DOHH2 (cell line): ENCODE data around the gene TRPM2.

ENCODE experiments used
- H3F3A ChIP-seq: fragments of 200-600 bp; sonication (generic), shearing (Covaris generic); 2 replicates; pipeline ENCODE4 v1.6.0; 2016; ENCODE audit warnings: antibody characterized with exemption, mild to moderate bottlenecking; ENCODE audit not compliant: control insufficient read depth, insufficient read depth
- H3K27ac ChIP-seq: fragments of 200-600 bp; sonication (generic); 2 replicates; pipeline ENCODE4 v1.5.1; 2014; ENCODE audit warnings: low read depth, mild to moderate bottlenecking, low read length, moderate library complexity
- H3K27me3 ChIP-seq: fragments of 200-600 bp; sonication (generic); 2 replicates; pipeline ENCODE4 v1.6.1; 2014; ENCODE audit warnings: mild to moderate bottlenecking, low read length, mixed read lengths; ENCODE audit not compliant: control insufficient read depth
- H3K36me3 ChIP-seq: fragments of 200-600 bp; sonication (generic); 2 replicates; pipeline ENCODE4 v1.6.1; 2014; ENCODE audit warnings: mild to moderate bottlenecking, low read length, moderate library complexity, mixed read lengths; ENCODE audit not compliant: control insufficient read depth
- H3K4me1 ChIP-seq: fragments of 200-600 bp; sonication (generic); 2 replicates; pipeline ENCODE4 v1.6.1; 2014; ENCODE audit warnings: mild to moderate bottlenecking, low read length, mixed read lengths; ENCODE audit not compliant: control insufficient read depth
- H3K4me2 ChIP-seq: fragments of 200-600 bp; sonication (generic); 2 replicates; pipeline ENCODE4 v1.6.0; 2014; ENCODE audit warnings: mild to moderate bottlenecking, low read length, moderate library complexity
- H3K4me3 ChIP-seq: fragments of 200-600 bp; sonication (generic); 2 replicates; pipeline ENCODE4 v1.5.1; 2014; ENCODE audit warnings: mild to moderate bottlenecking, low read length, mixed read lengths
- H3K79me2 ChIP-seq: fragments of 200-600 bp; sonication (generic); 2 replicates; pipeline ENCODE4 v1.6.1; 2014; ENCODE audit warnings: mild to moderate bottlenecking, low read length, mixed read lengths; ENCODE audit not compliant: control insufficient read depth
- H3K9me2 ChIP-seq: fragments of 200-600 bp; sonication (generic); replicated peaks from 2 replicates; pipeline ENCODE4 v1.6.1; 2014; ENCODE audit warnings: mild to moderate bottlenecking, low read length, mixed read lengths; ENCODE audit not compliant: control insufficient read depth
- H3K9me3 ChIP-seq: fragments of 200-600 bp; sonication (generic); 2 replicates; pipeline ENCODE4 v1.6.1; 2014; ENCODE audit warnings: antibody characterized with exemption, low read length, mixed read lengths; ENCODE audit not compliant: control insufficient read depth, insufficient read depth
- H4K20me1 ChIP-seq: fragments of 200-600 bp; sonication (generic); 2 replicates; pipeline ENCODE4 v1.6.0; 2014; ENCODE audit warnings: low read depth, mild to moderate bottlenecking, antibody characterized with exemption, low read length, moderate library complexity; ENCODE audit not compliant: control insufficient read depth, insufficient read depth
- EZH2phosphoT487 ChIP-seq: fragments of 200-600 bp; sonication (generic); IDR thresholded peaks from 2 replicates; pipeline ENCODE4 v1.6.1; 2017; ENCODE audit warnings: borderline replicate concordance, mild to moderate bottlenecking, antibody characterized with exemption, low read length, moderate library complexity, mixed read lengths
- TF ChIP-seq, protein P1 (sequence below): fragments of 200-600 bp; sonication (generic); IDR thresholded peaks from one replicate; pipeline ENCODE4 v1.5.1; 2014; ENCODE audit warnings: antibody characterized with exemption, mild to moderate bottlenecking, low read depth, low read length; ENCODE audit not compliant: poor library complexity, severe bottlenecking

TRPM2 gene

GRCh38 chr21:44437371-44437695 lies 83.9 kb downstream of the TRPM2 start:
- Histone ChIP-seq H3K4me2 (no peak overlapping the region), H3K4me3 (no peak overlapping the region), H3K36me3 (no peaks in the 10 kb centered on the region), H3K9me2 (no peaks in the 10 kb centered on the region), H3K4me1 (no peaks in the 10 kb centered on the region), H3K79me2 (no peaks in the 10 kb centered on the region), H4K20me1 (no peaks in the 10 kb centered on the region), H3F3A (no peaks in the 10 kb centered on the region), H3K27ac (no peak overlapping the region), H3K27me3 (no peaks in the 10 kb centered on the region), H3K9me3 (no peaks in the 10 kb centered on the region; the same call in 1 of the 2 replicates)
- TF ChIP-seq EZH2phosphoT487: no peak
- TF ChIP-seq, protein P1, sequence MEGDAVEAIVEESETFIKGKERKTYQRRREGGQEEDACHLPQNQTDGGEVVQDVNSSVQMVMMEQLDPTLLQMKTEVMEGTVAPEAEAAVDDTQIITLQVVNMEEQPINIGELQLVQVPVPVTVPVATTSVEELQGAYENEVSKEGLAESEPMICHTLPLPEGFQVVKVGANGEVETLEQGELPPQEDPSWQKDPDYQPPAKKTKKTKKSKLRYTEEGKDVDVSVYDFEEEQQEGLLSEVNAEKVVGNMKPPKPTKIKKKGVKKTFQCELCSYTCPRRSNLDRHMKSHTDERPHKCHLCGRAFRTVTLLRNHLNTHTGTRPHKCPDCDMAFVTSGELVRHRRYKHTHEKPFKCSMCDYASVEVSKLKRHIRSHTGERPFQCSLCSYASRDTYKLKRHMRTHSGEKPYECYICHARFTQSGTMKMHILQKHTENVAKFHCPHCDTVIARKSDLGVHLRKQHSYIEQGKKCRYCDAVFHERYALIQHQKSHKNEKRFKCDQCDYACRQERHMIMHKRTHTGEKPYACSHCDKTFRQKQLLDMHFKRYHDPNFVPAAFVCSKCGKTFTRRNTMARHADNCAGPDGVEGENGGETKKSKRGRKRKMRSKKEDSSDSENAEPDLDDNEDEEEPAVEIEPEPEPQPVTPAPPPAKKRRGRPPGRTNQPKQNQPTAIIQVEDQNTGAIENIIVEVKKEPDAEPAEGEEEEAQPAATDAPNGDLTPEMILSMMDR: no peak

- Histone ChIP-seq H3K27me3 (no peaks in the 10 kb centered on the region), H3K9me2 (no peaks in the 10 kb centered on the region), H3K79me2 (no peaks in the 10 kb centered on the region), H3K4me1 (no peaks in the 10 kb centered on the region), H3K4me3 (no peak overlapping the region), H3K4me2 (no peak overlapping the region), H3K36me3 (no peaks in the 10 kb centered on the region), H4K20me1 (no peaks in the 10 kb centered on the region), H3F3A (no peaks in the 10 kb centered on the region), H3K27ac (no peak overlapping the region), H3K9me3 (no peaks in the 10 kb centered on the region)
- TF ChIP-seq, protein P1: no peak
- no peak for TF ChIP-seq EZH2phosphoT487
Measured at GRCh38 chr21:44437696-44438431, 84.4 kb downstream of the TRPM2 start.

DNA sequence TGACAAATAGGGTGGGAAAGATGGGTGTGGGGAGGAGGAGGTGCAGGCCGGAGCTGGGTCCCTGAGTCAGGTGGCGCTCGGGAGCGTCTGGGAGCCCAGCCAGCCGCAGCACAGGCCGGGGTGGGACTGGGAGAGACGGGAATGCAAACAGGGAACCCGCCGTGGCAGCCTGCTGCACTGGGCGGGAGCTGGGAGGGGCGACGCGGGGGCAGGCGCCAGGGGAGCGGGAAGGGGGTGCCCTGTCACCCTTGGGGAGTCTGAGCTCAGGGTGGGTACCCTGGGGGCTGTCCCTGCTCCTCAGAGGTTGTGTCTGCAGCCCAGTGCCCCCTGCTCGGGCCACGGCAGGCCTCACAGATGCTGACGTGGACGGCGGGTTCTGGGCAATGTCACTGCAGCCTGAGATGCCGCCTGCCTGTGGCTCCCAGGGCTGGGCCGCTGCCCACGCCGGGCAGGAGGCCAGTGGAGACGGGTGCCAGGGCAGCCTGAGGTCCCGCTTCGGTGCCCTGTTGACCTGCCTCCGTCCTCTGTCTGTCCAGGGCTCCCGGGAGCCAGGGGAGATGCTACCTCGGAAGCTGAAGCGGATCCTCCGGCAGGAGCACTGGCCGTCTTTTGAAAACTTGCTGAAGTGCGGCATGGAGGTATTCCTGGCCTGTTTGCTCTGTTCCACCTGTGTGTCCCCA lies 85.2 kb downstream of the TRPM2 start:
- Histone ChIP-seq H3F3A (no peaks in the 10 kb centered on the region), H3K4me2 (no peak overlapping the region), H3K9me2 (no peaks in the 10 kb centered on the region), H3K36me3 (no peaks in the 10 kb centered on the region), H3K9me3 (no peaks in the 10 kb centered on the region), H3K4me3 (no peak overlapping the region), H3K79me2 (no peaks in the 10 kb centered on the region), H3K27ac (no peak overlapping the region), H3K27me3 (no peaks in the 10 kb centered on the region), H3K4me1 (no peaks in the 10 kb centered on the region), H4K20me1 (no peaks in the 10 kb centered on the region)
- TF ChIP-seq, protein P1: no peak
- no peak for TF ChIP-seq EZH2phosphoT487
